Measurements from ENCODE around the gene VSX1.

VSX1 gene

DNA sequence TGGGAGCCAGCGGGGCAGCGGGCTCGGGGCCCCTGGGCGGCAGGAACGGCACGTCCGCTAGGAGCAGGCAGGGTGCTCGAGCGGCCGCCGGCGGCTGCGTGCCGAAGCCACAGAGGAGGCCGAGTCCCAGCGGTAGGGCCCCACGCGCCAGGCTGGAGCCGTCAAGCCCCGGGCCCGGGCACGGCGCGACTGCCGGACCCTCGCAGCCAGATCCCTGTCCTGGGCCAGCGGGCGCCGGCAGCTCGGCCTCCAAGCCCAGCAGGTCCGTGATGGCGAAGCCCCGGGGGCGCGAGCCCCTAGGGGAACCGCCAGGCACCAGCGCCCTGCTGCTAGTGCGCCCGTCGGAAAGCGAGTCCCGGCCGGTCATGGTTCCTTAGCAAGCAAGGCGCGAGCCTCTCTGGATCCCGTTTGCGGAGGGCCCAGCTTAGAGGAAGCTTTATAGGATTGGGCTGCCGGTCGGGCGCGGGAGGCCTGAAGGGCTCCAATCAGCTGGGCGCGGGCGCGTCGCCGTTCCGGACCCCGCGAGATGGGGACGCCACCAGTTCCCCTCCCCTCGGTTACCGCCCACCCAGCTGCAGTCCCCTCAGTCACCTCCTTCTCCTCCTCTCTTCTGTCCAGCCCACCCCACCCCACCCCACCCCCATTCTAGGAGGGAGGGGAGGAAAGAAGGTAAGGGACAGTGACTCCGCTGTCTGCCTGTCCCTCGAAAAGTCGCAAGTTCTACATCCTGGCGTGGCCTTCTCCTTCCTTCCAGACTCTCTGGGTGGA is at the start of gene VSX1:
Gene VSX1, minus strand, starts transcription at position 412 of the 768 bp plus-strand sequence. Its CDS starts 45 bp downstream, at position 367.
- peaks cover 98% of the 10 kb centered on the region for H3K27me3 Mint-ChIP-seq (ENCODE audit: low read depth)
- TF ChIP-seq, protein P1, sequence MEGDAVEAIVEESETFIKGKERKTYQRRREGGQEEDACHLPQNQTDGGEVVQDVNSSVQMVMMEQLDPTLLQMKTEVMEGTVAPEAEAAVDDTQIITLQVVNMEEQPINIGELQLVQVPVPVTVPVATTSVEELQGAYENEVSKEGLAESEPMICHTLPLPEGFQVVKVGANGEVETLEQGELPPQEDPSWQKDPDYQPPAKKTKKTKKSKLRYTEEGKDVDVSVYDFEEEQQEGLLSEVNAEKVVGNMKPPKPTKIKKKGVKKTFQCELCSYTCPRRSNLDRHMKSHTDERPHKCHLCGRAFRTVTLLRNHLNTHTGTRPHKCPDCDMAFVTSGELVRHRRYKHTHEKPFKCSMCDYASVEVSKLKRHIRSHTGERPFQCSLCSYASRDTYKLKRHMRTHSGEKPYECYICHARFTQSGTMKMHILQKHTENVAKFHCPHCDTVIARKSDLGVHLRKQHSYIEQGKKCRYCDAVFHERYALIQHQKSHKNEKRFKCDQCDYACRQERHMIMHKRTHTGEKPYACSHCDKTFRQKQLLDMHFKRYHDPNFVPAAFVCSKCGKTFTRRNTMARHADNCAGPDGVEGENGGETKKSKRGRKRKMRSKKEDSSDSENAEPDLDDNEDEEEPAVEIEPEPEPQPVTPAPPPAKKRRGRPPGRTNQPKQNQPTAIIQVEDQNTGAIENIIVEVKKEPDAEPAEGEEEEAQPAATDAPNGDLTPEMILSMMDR (IDR thresholded peaks at IDR 0.05; ENCODE audit: unreplicated experiment in 3 of 3), result no peak
- H3K27ac Mint-ChIP-seq, result no peak within 1 kb of the TSS
- H3K36me3 Mint-ChIP-seq (ENCODE audit: low read depth), result no peaks in the 10 kb centered on the region
- no peak within 1 kb of the TSS for H3K4me3 Mint-ChIP-seq
- H3K9me3 Mint-ChIP-seq, result peaks cover 3% of the 10 kb centered on the region
- no peaks in the 10 kb centered on the region for H3K4me1 Mint-ChIP-seq

DNA sequence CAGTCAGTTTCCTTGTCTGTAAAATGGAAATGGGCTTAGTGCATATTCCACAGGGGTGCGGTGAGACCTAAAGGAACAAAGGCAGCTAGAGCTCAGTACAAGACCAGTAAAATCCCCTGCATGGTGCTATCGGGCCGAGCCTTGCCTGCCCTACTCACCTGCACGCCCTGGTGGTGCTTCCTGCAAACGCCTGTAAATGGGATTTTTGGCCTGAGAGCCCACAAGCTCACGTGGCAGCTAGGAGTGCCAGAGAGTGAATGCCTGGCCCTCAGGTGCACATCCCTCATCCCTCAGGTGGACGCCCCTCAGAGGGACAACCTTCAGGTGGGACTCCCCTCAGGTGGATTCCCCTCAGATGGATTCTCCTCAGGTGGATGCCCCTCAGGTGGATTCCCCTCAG is 48.0 kb upstream of the VSX1 start:
- H3K9me3 Mint-ChIP-seq, result peaks cover 3% of the 10 kb centered on the region
- H3K27ac Mint-ChIP-seq, result no peak overlapping the region
- no peak overlapping the region for H3K4me3 Mint-ChIP-seq
- peaks cover 6% of the 10 kb centered on the region for H3K27me3 Mint-ChIP-seq (ENCODE audit: low read depth)
- no peaks in the 10 kb centered on the region for H3K36me3 Mint-ChIP-seq (ENCODE audit: low read depth)
- TF ChIP-seq, protein P1 (IDR thresholded peaks at IDR 0.05; ENCODE audit: unreplicated experiment in 3 of 3), result no peak
- no peaks in the 10 kb centered on the region for H3K4me1 Mint-ChIP-seq

DNA sequence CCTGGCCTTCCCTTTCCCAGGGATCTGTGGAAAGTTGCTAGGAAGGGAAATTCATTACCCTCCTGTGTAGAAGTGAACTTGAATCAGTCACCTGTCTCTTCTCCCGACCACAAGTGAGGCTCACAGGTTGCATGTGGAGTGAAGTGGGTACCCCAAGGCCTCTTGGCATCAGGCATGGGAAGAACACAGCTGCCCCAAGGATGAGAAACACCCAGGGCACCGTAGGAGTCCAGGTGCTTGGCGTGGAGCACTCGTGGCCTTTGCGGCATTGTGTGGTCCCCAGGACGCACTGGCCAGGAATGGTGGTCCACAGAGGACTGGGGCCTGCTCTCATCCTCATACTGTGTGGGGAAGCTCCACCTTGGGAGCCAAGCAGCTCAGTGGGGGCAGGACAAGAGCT is 47.5 kb upstream of the VSX1 start:
- Mint-ChIP-seq H3K27me3 (ENCODE audit: low read depth) (peaks cover 8% of the 10 kb centered on the region), H3K4me1 (no peaks in the 10 kb centered on the region), H3K4me3 (no peak overlapping the region), H3K9me3 (peaks cover 3% of the 10 kb centered on the region), H3K27ac (no peak overlapping the region), H3K36me3 (ENCODE audit: low read depth) (no peaks in the 10 kb centered on the region)
- TF ChIP-seq, protein P1 (IDR thresholded peaks at IDR 0.05; ENCODE audit: unreplicated experiment in 3 of 3), result no peak

DNA sequence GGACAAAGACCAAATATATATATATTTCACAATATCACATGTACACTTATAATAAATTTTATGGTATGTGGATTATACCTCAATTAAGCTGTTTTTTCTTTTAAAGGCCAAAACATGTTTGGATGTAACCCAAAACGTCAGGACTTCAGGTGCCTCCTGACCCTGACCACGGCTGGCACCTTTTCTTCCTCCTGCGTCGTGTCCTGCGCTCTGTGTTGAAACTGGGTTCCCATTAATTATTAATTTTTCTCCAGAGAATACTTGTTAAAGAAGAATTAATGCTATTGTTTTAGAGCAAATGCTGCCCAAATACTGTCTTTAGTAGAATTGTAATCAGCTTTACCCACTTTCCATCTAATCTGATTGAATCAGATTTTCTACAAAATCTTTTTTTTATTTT is 46.7 kb upstream of the VSX1 start:
- no peaks in the 10 kb centered on the region for H3K36me3 Mint-ChIP-seq (ENCODE audit: low read depth)

DNA sequence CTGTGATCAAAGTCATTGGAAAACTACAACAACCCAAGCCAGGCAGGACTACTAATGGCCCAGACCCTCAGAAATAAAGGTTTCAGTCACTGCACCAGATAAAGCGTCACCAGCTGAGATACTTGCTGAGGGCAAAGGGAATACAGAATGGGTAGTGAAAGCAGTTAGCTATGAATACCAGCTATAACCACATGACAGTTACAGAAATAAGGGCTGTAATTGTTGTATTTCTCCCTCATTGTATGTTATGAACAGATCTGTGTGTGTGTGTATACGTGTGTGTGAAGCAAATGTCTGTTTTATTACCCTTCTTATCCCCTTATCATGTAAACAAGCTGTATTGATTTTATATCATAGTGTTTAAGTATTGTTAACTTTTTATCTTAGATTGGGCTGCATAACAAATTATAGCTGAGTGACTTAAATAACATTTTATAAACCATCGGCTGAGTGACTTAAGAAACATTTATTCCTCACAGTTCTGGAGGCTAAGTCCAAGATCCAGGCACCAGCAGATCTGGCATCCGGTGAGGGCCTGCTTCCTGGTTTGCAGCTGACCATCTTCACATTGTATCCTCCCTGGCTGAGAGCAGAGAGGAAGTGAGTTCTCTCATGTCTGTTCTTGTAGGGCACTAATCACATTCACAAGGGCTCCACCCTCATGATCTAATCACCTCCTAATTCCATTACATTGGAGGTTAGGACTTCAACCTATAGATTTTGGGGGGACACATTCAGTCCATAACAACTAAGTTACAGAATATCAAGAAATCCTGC is 46.0 kb upstream of the VSX1 start:
- peaks cover 5% of the 10 kb centered on the region for H3K27me3 Mint-ChIP-seq (ENCODE audit: low read depth)

More for the DNA sequence above, 46.7 kb upstream of the VSX1 start:
- TF ChIP-seq, protein P1 (IDR thresholded peaks at IDR 0.05; ENCODE audit: unreplicated experiment in 3 of 3), result no peak
- H3K27me3 Mint-ChIP-seq (ENCODE audit: low read depth), result peaks cover 11% of the 10 kb centered on the region
- peaks cover 3% of the 10 kb centered on the region for H3K9me3 Mint-ChIP-seq
- no peak overlapping the region for H3K4me3 Mint-ChIP-seq
- no peaks in the 10 kb centered on the region for H3K4me1 Mint-ChIP-seq
- no peak overlapping the region for H3K27ac Mint-ChIP-seq

More for the DNA sequence above, 46.0 kb upstream of the VSX1 start:
- Mint-ChIP-seq H3K36me3 (ENCODE audit: low read depth) (no peaks in the 10 kb centered on the region), H3K4me1 (no peaks in the 10 kb centered on the region), H3K4me3 (no peak overlapping the region), H3K9me3 (peaks cover 3% of the 10 kb centered on the region), H3K27ac (no peak overlapping the region)
- TF ChIP-seq, protein P1 (IDR thresholded peaks at IDR 0.05; ENCODE audit: unreplicated experiment in 3 of 3), result no peak

Measured in nephron (organoid).